HepG2 (cell line): ENCODE measurements around the gene TRIM31. TPM values are rescaled to one million over a fixed set of nuclear protein-coding genes. Genes with fewer than 3 reads are reported as not detected.
A peak's percentile ranks its signal among the peaks of the same experiment; 100 is the strongest.

Experiments used
- BCLAF1 ChIP-seq: fragments of 450-650 bp; IDR thresholded peaks from 2 replicates; pipeline ENCODE4 v1.6.1; 2017; ENCODE audit warnings: mild to moderate bottlenecking
- EEA1 ChIP-seq: sonication (generic); formaldehyde crosslinking; IDR thresholded peaks from 2 replicates; pipeline ENCODE4 v1.5.1; 2020; ENCODE audit warnings: mild to moderate bottlenecking, missing genetic modification reagents, borderline replicate concordance
- ELF3 ChIP-seq: IDR thresholded peaks from 2 replicates; pipeline ENCODE4 v1.6.1; 2016; ENCODE audit warnings: missing genetic modification reagents, missing compliant biosample characterization
- ETV6 ChIP-seq: sonication (generic); formaldehyde crosslinking; conservative IDR thresholded peaks from 2 replicates; pipeline ENCODE4 v1.4.0; 2020; ENCODE audit warnings: missing genetic modification reagents
- MNT ChIP-seq: fragments of 450-650 bp; IDR thresholded peaks from 2 replicates; pipeline ENCODE4 v1.6.1; 2016
- SOX13 ChIP-seq, 3 experiments: fragments of 450-650 bp in 1 of 3; sonication (generic) in 1 of 3; formaldehyde crosslinking in 1 of 3; IDR thresholded peaks in 2 of 3; conservative IDR thresholded peaks in 1 of 3; 2 replicates each; pipeline versions ENCODE4 v1.5.0 to v1.6.1; 2016 to 2020; ENCODE audit warnings: antibody characterized with exemption in 1 of 3, mild to moderate bottlenecking in 1 of 3, missing compliant biosample characterization in 1 of 3, missing genetic modification reagents in 1 of 3, moderate library complexity in 1 of 3
- SRSF1 ChIP-seq: fragments of 200-400 bp; formaldehyde crosslinking; optimal IDR thresholded peaks from 2 replicates; pipeline ENCODE3; 2017; ENCODE audit warnings: mild to moderate bottlenecking, low read depth, low read length, moderate library complexity
- TAF1 ChIP-seq: sonication (generic); formaldehyde crosslinking; IDR thresholded peaks from 2 replicates; pipeline ENCODE4 v1.4.0; 2020; ENCODE audit warnings: missing genetic modification reagents
- THAP9 ChIP-seq: sonication (generic); formaldehyde crosslinking; IDR thresholded peaks from 2 replicates; pipeline ENCODE4; 2020; ENCODE audit warnings: missing genetic modification reagents, mild to moderate bottlenecking, borderline replicate concordance
- WIZ ChIP-seq: sonication (generic); formaldehyde crosslinking; IDR thresholded peaks from 2 replicates; pipeline ENCODE4 v1.5.1; 2020; ENCODE audit warnings: mild to moderate bottlenecking, missing genetic modification reagents
- ZHX1 ChIP-seq: sonication (generic); formaldehyde crosslinking; IDR thresholded peaks from 2 replicates; pipeline ENCODE4 v1.8.1; 2022; ENCODE audit warnings: low read depth, mild to moderate bottlenecking, missing genetic modification reagents
- ZNF234 ChIP-seq: sonication (generic); formaldehyde crosslinking; conservative IDR thresholded peaks from 2 replicates; pipeline ENCODE4 v1.5.1; 2020; ENCODE audit warnings: mild to moderate bottlenecking, missing genetic modification reagents
- ZNF329 ChIP-seq: sonication (generic); formaldehyde crosslinking; IDR thresholded peaks from 2 replicates; pipeline ENCODE4 v1.9.0; 2021; ENCODE audit warnings: low read depth, mild to moderate bottlenecking, missing genetic modification reagents
- ZNF629 ChIP-seq: sonication (generic); formaldehyde crosslinking; conservative IDR thresholded peaks from 2 replicates; pipeline ENCODE4 v1.5.0; 2020; ENCODE audit warnings: missing genetic modification reagents
- ZNF737 ChIP-seq: sonication (generic); formaldehyde crosslinking; IDR thresholded peaks from 2 replicates; pipeline ENCODE4 v1.5.0; 2020; ENCODE audit warnings: missing genetic modification reagents, mild to moderate bottlenecking, borderline replicate concordance
- ZNF878 ChIP-seq: sonication (generic); formaldehyde crosslinking; IDR thresholded peaks from 2 replicates; pipeline ENCODE4 v1.8.1; 2023; ENCODE audit warnings: mild to moderate bottlenecking, missing genetic modification reagents, moderate library complexity
- ZSCAN29 ChIP-seq: sonication (generic); formaldehyde crosslinking; conservative IDR thresholded peaks from 2 replicates; pipeline ENCODE4 v1.4.0; 2020; ENCODE audit warnings: mild to moderate bottlenecking, missing genetic modification reagents
- polyA plus RNA-seq, 8 experiments: library from polyadenylated mRNA; depleted of rRNA in 3 of 8; stranded (reverse) in 7 of 8; unstranded in 1 of 8; fragments of >200 nt; fragmentation: Illumina TruSeq in 4 of 8; extraction: Trizol in 4 of 8; gene quantifications; 2 replicates each; pipeline versions ENCODE4 v1.2.1 to v1.2.3, GENCODE V29; 2011 to 2016; ENCODE audit warnings: low read depth in 4 of 8, missing spikeins in 1 of 8, mixed read lengths in 1 of 8; ENCODE audit not compliant: insufficient read depth in 1 of 8
- total RNA-seq, 5 experiments: library from RNA; depleted of rRNA; stranded (reverse); fragments of >200 nt; fragmentation: Illumina TruSeq; extraction: Trizol; gene quantifications; 2 replicates each; pipeline ENCODE4 v1.2.3, GENCODE V29; 2016; ENCODE audit warnings: low read depth in 1 of 5

The TRIM31 gene
- total and polyA plus RNA-seq, 2 of the 13 experiments (the other 11 are each of a cell fraction or from before 2014, with no cell fraction given), result 0.13 to 0.51 TPM

- TF ChIP-seq MNT (no peak), BCLAF1 (no peak), ZNF234 (CRISPR knock-in tag) (no peak), EEA1 (CRISPR knock-in tag) (no peak), ZNF329 (CRISPR knock-in tag) (no peak), WIZ (0 out of 2 replicates have a peak, but pooled peaks have one; percentile 19), THAP9 (CRISPR knock-in tag) (no peak), SRSF1 (peak; percentile 38), ETV6 (CRISPR knock-in tag) (0 out of 2 replicates have a peak, but pooled peaks have one; percentile 14), ELF3 (peak; percentile 58; the same call in 1 of the 2 replicates), TAF1 (CRISPR knock-in tag) (no peak), ZNF878 (CRISPR knock-in tag) (no peak), ZSCAN29 (CRISPR knock-in tag) (no peak), ZNF737 (CRISPR knock-in tag) (no peak), SOX13 (IDR thresholded peaks at IDR 0.05) (no peak), SOX13 (CRISPR knock-in tag; conservative IDR thresholded peaks at IDR 0.05 in 1 of 2, IDR thresholded peaks at IDR 0.05 in 1 of 2) (peak in 1 of 2 experiments; percentile 17; a peak in 1 of 4 replicates), ZNF629 (CRISPR knock-in tag) (no peak), ZHX1 (CRISPR knock-in tag) (0 out of 2 replicates have a peak, but pooled peaks have one; percentile 49)
Observed at GRCh38 chr6:30075790-30076732, 36.8 kb downstream of the TRIM31 start (continued).
